Measurements from ENCODE around the gene TEX26.

GRCh38 chr13:30892966-30893365 lies 39.5 kb upstream of the TEX26 start:
- TF ChIP-seq TAF1 (conservative IDR thresholded peaks at IDR 0.05) (no peak), CTCF (IDR thresholded peaks at IDR 0.05; ENCODE audit: low read depth, low read length, missing input control) (no peak), MAX (IDR thresholded peaks at IDR 0.05) (no peak), ATF3 (IDR thresholded peaks at IDR 0.05) (no peak), NR2F2 (IDR thresholded peaks at IDR 0.05) (no peak), YY1 (IDR thresholded peaks at IDR 0.05) (no peak), REST (IDR thresholded peaks at IDR 0.05) (no peak), ZBTB33 (IDR thresholded peaks at IDR 0.05) (no peak), RXRA (IDR thresholded peaks at IDR 0.05) (no peak), GABPA (IDR thresholded peaks at IDR 0.05 in 1 of 2, conservative IDR thresholded peaks at IDR 0.05 in 1 of 2) (no peak), FOXA2 (IDR thresholded peaks at IDR 0.05) (no peak), HNF4G (IDR thresholded peaks at IDR 0.05) (no peak), JUND (IDR thresholded peaks at IDR 0.05) (no peak), RAD21 (IDR thresholded peaks at IDR 0.05) (no peak)

Measured in liver (tissue), 3 donors.